Peyer's patch (tissue), 4 donors: Measurements from ENCODE around the gene NTRK2. TPM values are rescaled to one million over a fixed set of nuclear protein-coding genes. Genes with fewer than 3 reads are reported as not detected.

Experiments used
- DNase-seq, 3 donors: peaks; one replicate each; pipeline ENCODE4 v3.0.0-alpha.2; 2017 to 2019
- H3K27ac ChIP-seq, 4 donors: fragments of 200-600 bp; sonication (generic); one replicate each; pipeline ENCODE4 v1.5.1; 2016 to 2019
- H3K27me3 ChIP-seq, 2 donors: fragments of 200-600 bp; sonication (generic); one replicate each; pipeline ENCODE4 v1.5.1; 2019
- H3K36me3 ChIP-seq, 3 donors: fragments of 200-600 bp; sonication (generic); one replicate each; pipeline ENCODE4 v1.5.1; 2016 to 2019
- H3K4me1 ChIP-seq, 4 donors: fragments of 200-600 bp; sonication (generic); one replicate each; pipeline ENCODE4 v1.5.1; 2016 to 2019
- H3K4me3 ChIP-seq, 4 donors: fragments of 200-600 bp; sonication (generic); 1 replicate in 3 of 4; 2 replicates in 1 of 4; pipeline ENCODE4 v1.5.1; 2016 to 2019; ENCODE audit warnings: mild to moderate bottlenecking in 1 of 4
- H3K9me3 ChIP-seq, 4 donors: fragments of 200-600 bp; sonication (generic); one replicate each; pipeline ENCODE4 v1.5.1; 2016 to 2019; ENCODE audit warnings: mild to moderate bottlenecking in 1 of 4
- CTCF ChIP-seq, 6 experiments: fragments of 450-650 bp in 4 of 6; fragments of 200-600 bp in 2 of 6; sonication (generic) in 1 of 6; IDR thresholded peaks; one replicate each; pipeline ENCODE4 v1.5.1; 2017 to 2019; ENCODE audit warnings: antibody characterized with exemption in 6 of 6, mild to moderate bottlenecking in 3 of 6, moderate library complexity in 1 of 6
- POLR2A ChIP-seq, 2 donors: fragments of 450-650 bp; IDR thresholded peaks; one replicate each; pipeline ENCODE4 v1.5.1; 2017; ENCODE audit warnings: antibody characterized with exemption in 2 of 2, mild to moderate bottlenecking in 2 of 2, moderate library complexity in 2 of 2
- total RNA-seq, 4 donors: library from RNA; depleted of rRNA; stranded (reverse); fragments of >200 nt; gene quantifications; one replicate each; pipeline ENCODE4 v1.1.0, GENCODE V29; 2016

NTRK2 gene
- total RNA-seq, 4 donors from 2014 or later = 0.35 to 1.7 (median 0.84) TPM

DNA sequence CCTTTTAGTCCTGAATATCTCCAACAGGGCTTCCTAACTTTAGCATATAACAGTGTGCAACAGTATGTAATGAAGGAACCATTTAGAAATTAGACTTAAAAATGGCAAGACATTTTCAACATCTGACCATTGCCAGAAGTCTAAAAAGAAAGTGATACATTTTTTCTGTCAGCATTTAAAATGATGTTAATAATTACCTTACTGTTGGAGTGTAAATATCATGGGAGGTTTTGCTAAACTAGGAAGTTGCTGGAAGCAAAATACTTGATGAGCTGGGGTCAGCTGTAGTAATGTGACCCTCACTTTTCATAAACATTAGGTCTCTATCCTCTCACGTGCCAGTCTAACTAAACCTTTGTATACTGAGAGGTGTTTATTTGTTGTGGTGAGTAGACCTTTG lies 68.8 kb downstream of the NTRK2 start:
- TF ChIP-seq POLR2A (IDR thresholded peaks at IDR 0.05) (no peak), CTCF (IDR thresholded peaks at IDR 0.05) (no peak)
- H3K27ac ChIP-seq = no peak overlapping the region

GRCh38 chr9:84742261-84742660 lies 72.7 kb downstream of the NTRK2 start:
- Histone ChIP-seq H3K27me3 (no peaks in the 10 kb centered on the region), H3K4me1 (no peaks in the 10 kb centered on the region), H3K27ac (no peak overlapping the region), H3K9me3 (no peaks in the 10 kb centered on the region), H3K36me3 (no peaks in the 10 kb centered on the region), H3K4me3 (no peak overlapping the region)
- no peak for DNase-seq
- TF ChIP-seq CTCF (IDR thresholded peaks at IDR 0.05) (no peak), POLR2A (IDR thresholded peaks at IDR 0.05) (no peak)

More for the DNA sequence above, 68.8 kb downstream of the NTRK2 start:
- Histone ChIP-seq H3K4me1 (no peaks in the 10 kb centered on the region), H3K27me3 (no peaks in the 10 kb centered on the region), H3K9me3 (no peaks in the 10 kb centered on the region), H3K4me3 (no peak overlapping the region), H3K36me3 (no peaks in the 10 kb centered on the region)
- no peak for DNase-seq

- no peak for DNase-seq
- no peaks in the 10 kb centered on the region for H3K9me3 ChIP-seq
- TF ChIP-seq CTCF (IDR thresholded peaks at IDR 0.05) (no peak), POLR2A (IDR thresholded peaks at IDR 0.05) (no peak)
Observed at GRCh38 chr9:84744195-84744594, 74.7 kb downstream of the NTRK2 start.

DNA sequence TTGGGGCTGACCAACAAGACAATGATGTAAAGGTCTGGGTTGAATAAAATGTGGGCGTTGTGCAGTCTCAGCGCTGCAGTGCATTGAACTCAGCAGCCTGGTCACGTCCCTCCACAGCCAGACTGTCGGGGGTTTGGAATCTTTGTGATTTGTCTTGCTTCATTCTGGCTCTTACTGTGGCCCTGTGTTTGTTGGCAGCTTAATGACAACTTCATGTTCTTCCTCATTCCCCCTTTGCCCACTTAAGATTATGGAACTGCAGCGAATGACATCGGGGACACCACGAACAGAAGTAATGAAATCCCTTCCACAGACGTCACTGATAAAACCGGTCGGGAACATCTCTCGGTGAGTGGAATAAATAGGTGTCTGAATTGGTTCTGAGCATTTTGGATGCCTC lies 75.2 kb downstream of the NTRK2 start:
- Histone ChIP-seq H3K9me3 (no peaks in the 10 kb centered on the region), H3K27ac (no peak overlapping the region), H3K36me3 (no peaks in the 10 kb centered on the region), H3K4me3 (no peak overlapping the region), H3K27me3 (no peaks in the 10 kb centered on the region), H3K4me1 (no peaks in the 10 kb centered on the region)
- no peak for DNase-seq
- TF ChIP-seq POLR2A (IDR thresholded peaks at IDR 0.05) (no peak), CTCF (IDR thresholded peaks at IDR 0.05) (no peak)

More at GRCh38 chr9:84744195-84744594, 74.7 kb downstream of the NTRK2 start:
- H3K4me3 ChIP-seq = no peak overlapping the region
- H3K36me3 ChIP-seq = no peaks in the 10 kb centered on the region
- H3K27ac ChIP-seq = no peak overlapping the region
- no peaks in the 10 kb centered on the region for H3K27me3 ChIP-seq
- no peaks in the 10 kb centered on the region for H3K4me1 ChIP-seq

GRCh38 chr9:84748112-84748511 lies 78.6 kb downstream of the NTRK2 start:
- TF ChIP-seq POLR2A (IDR thresholded peaks at IDR 0.05) (no peak), CTCF (IDR thresholded peaks at IDR 0.05) (no peak)
- Histone ChIP-seq H3K27me3 (no peaks in the 10 kb centered on the region), H3K4me3 (no peak overlapping the region), H3K4me1 (no peaks in the 10 kb centered on the region), H3K27ac (no peak overlapping the region), H3K9me3 (no peaks in the 10 kb centered on the region), H3K36me3 (no peaks in the 10 kb centered on the region)
- no peak for DNase-seq
